GM10266 (cell line): Measurements from ENCODE around the gene PLPP1.

ENCODE experiments used
- DNase-seq: peaks from one replicate; pipeline ENCODE4 v3.0.0; 2012; ENCODE audit errors: extremely low spot score
- TF ChIP-seq, protein P1 (sequence below): IDR thresholded peaks from 2 replicates; pipeline ENCODE4 v1.5.1; 2012; ENCODE audit warnings: mild to moderate bottlenecking, low read depth; ENCODE audit not compliant: control insufficient read depth, insufficient read depth; ENCODE audit errors: missing control alignments

Gene PLPP1

DNA sequence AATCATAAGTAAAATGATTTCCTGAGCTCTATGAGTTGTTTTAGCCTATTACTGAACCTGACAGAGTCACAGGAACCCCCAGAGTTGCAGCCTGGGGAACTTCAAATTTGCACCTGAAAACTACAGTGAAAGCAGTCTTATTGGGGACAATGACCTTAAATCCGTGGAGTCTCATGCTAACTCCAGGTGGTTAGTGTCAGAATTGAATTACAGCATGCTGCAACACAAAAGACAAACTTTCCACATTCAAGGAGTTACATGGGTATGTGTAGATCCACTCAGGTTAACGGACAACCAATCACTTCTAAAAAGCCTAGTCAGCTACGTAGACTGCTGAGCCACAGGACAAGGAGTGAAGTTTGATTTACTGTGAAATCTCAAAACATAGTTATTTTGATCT, 49.7 kb downstream of the PLPP1 start:
- TF ChIP-seq, protein P1, sequence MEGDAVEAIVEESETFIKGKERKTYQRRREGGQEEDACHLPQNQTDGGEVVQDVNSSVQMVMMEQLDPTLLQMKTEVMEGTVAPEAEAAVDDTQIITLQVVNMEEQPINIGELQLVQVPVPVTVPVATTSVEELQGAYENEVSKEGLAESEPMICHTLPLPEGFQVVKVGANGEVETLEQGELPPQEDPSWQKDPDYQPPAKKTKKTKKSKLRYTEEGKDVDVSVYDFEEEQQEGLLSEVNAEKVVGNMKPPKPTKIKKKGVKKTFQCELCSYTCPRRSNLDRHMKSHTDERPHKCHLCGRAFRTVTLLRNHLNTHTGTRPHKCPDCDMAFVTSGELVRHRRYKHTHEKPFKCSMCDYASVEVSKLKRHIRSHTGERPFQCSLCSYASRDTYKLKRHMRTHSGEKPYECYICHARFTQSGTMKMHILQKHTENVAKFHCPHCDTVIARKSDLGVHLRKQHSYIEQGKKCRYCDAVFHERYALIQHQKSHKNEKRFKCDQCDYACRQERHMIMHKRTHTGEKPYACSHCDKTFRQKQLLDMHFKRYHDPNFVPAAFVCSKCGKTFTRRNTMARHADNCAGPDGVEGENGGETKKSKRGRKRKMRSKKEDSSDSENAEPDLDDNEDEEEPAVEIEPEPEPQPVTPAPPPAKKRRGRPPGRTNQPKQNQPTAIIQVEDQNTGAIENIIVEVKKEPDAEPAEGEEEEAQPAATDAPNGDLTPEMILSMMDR: no peak
- DNase-seq: no peak

DNA sequence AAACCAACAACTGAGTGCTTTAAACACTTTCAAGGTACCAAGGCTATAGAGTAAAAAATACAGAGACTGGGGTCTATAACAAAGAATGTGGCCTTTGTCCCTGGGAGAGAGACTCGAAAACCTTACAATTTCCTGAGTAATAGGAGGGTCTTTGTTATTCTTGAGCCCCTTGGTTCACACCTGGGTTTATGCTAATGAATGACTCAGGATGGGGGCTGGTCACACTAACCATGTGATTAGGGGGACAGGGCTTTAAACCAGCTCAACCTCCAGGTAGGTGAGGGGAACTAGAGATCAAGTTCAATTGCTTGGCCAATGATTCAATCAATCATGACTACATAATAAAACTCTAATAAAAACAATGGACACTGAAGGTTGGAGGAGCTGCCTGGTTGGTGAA, 50.2 kb downstream of the PLPP1 start:
- TF ChIP-seq, protein P1: no peak
- no peak for DNase-seq

DNA sequence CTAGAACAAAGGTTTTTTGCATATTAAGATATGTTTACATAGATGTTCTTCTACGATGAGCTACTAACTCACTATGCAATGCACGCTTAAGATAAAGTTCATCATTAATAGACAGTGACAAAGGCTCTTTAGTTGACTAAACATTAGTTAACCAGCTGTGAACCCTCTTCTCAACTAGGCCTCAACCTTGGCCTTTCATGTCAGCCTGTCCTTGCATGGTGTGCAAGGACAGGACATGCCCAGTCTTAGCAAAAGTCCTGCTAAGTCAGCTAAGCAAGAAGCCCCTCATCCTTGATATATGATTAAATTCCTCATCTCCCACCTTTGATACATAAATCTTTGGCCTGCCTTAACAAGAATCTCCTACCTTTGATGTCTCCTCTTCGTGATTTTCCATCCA, 50.9 kb downstream of the PLPP1 start:
- TF ChIP-seq, protein P1: no peak

DNA sequence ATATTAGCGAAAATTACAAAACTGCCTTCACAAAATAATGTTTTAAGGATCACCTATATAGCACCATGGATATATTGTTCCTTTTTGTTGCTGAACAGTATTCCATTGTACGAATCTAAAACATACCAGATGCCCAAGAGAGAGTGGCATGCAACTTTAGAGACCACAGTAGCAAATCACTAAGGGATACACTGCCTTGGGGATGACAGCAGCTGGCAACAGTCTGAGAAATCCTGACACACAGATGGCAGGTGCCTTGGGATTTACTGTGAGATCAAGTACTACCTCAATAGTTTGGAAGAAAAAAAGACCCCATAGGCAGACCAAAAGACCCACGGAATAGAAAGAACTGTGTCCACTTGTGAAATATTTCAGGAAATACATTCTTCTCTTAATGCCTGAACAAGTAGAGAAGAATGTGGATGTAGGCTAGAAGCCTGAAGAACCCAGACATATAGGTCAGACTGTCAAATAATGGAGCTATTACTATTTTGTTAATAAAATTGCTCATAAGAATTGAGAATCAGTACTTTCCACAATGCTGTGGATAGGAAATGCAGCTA, 53.4 kb downstream of the PLPP1 start:
- TF ChIP-seq, protein P1: no peak
- DNase-seq: no peak

More for the DNA sequence above, 50.9 kb downstream of the PLPP1 start:
- no peak for DNase-seq

DNA sequence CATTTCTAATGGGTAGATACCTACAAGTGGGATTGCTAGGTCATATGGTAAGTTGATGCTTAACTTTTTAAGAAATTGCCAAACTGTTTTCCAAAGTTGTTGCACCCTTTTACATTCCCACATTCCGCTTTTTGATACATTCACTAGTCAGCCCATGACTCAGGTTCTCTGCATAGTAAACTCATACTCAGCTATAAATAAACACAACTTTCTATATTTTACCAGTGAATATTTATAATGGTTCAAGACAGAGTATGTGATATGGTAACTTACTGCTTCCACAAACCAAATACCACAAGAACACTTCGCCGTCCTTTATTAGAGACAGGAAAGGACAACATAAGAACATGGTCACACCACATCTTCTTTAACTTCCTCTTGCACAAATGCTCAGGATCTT, 54.0 kb downstream of the PLPP1 start:
- no peak for DNase-seq
- TF ChIP-seq, protein P1: no peak

DNA sequence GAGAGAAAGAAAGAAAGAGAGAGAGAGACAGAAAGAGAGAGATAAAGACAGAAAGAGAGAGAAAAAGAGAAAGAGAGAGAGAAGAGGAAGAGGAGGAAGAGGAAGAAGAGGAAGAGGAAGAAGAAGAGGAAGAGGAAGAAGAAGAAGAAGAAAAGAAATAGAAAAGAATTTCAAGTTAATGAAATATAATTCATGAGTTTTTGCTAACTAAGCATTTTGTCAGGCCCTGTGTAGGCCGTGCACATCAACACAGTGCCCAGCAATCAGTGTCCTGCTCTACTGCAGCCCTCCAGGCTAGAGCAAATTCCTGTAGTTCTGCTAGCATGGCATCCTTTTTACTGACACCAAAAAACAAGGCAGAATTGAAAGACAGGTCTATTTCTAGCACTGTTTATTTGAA, 62.1 kb downstream of the PLPP1 start:
- DNase-seq: no peak
- TF ChIP-seq, protein P1: no peak

DNA sequence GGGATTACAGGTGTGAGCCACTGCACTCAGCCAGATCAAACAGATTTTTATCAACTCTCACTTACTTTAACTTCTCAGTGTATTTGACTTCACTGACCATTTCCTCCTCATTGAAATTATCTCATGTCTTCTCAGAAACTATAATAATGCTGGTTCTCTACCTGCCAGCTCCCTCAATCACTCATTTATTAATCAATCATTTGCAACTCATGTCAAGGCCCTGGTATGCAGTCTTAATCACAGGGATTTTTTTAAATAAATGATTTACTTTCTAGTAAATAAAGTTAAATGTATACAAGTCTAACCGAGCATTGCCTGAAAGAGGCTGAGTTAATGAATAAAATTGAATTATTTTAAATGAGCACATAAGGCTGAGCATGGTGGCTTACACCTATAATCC, 63.3 kb downstream of the PLPP1 start:
- no peak for DNase-seq
- TF ChIP-seq, protein P1: no peak
